ENCODE results near the gene MORN3. TPM values are rescaled to one million over a fixed set of nuclear protein-coding genes. Genes with fewer than 3 reads are reported as not detected.

The MORN3 gene
- total RNA-seq, 1 donor from 2014 or later = 2.7 TPM

- intact Hi-C loops (cut with micrococcal nuclease) = no loop called here
Measured at GRCh38 chr12:121610239-121611149, 59.0 kb downstream of the MORN3 start.

GRCh38 chr12:121608301-121608700, 61.2 kb downstream of the MORN3 start:
- intact Hi-C loops (cut with micrococcal nuclease) = no loop called here

- intact Hi-C loops (cut with micrococcal nuclease) = no loop called here
Measured at GRCh38 chr12:121603581-121603980, 65.9 kb downstream of the MORN3 start.

GRCh38 chr12:121602766-121603165, 66.7 kb downstream of the MORN3 start:
- intact Hi-C loops (cut with micrococcal nuclease) = no loop called here

- intact Hi-C loops (cut with micrococcal nuclease) = no loop called here
Measured at GRCh38 chr12:121600702-121601336, 68.6 kb downstream of the MORN3 start.

Other genes with a start within 250 kb of the MORN3 start
- 55.2 and 55.7 TPM in 2 replicates for gene KDM2B, start 88.6 kb downstream of the MORN3 start, total RNA-seq
- 70.6 and 74.2 TPM in 2 replicates for gene ORAI1, start 43.1 kb downstream of the MORN3 start, total RNA-seq
- 9.2 and 9.4 TPM in 2 replicates for gene TMEM120B, start 43.1 kb upstream of the MORN3 start, total RNA-seq
- gene RHOF, start 124.0 kb upstream of the MORN3 start, total RNA-seq = 113 and 121 TPM in 2 replicates
- gene SETD1B, start 134.4 kb upstream of the MORN3 start, total RNA-seq = 37.5 and 38.1 TPM in 2 replicates
- not detected in 2 replicates for gene HPD, start 189.2 kb upstream of the MORN3 start, total RNA-seq
- 57.9 and 62.1 TPM in 2 replicates for gene PSMD9, start 219.1 kb upstream of the MORN3 start, total RNA-seq
- 0.96 and 1.3 TPM in 2 replicates for gene CFAP251, start 248.9 kb upstream of the MORN3 start, total RNA-seq